IMR-90 (cell line): ENCODE measurements around the gene GNG7.

Experiments
- FOS ChIP-seq: fragments of 150-350 bp; IDR thresholded peaks from 2 replicates; pipeline ENCODE4 v1.6.1; 2016; ENCODE audit warnings: low read depth, low read length
- RAD21 ChIP-seq: IDR thresholded peaks from 2 replicates; pipeline ENCODE4 v1.6.1; 2012; ENCODE audit warnings: low read length, improper control_type of control experiment
- RFX5 ChIP-seq: IDR thresholded peaks from 2 replicates; pipeline ENCODE4 v1.8.0; 2012; ENCODE audit warnings: low read depth, mild to moderate bottlenecking, low read length, moderate library complexity
- TF ChIP-seq, protein P1 (sequence below): conservative IDR thresholded peaks from 2 replicates; pipeline ENCODE4 v1.5.1; 2012; ENCODE audit warnings: mild to moderate bottlenecking, low read depth, low read length, improper control_type of control experiment

DNA sequence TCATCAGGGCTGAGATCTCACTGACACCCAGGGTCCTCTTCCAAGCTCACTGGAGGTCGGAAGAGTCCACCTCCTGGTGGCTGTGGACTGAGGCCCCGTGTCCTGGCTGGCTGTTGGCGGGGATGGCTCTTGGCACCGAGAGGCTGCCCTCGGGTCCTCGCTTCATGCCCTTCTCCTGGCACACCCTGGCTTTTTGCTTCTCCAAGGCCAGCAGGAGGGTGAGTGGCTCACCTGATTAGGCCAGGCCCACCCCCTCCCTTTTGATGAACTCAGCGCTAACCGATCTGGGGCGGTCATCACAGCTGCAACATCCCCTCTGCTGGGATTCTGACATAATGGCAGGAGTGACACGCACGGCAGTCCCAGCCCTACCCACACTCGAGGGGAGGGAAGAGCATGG is 32.9 kb upstream of the GNG7 start:
- TF ChIP-seq, protein P1, sequence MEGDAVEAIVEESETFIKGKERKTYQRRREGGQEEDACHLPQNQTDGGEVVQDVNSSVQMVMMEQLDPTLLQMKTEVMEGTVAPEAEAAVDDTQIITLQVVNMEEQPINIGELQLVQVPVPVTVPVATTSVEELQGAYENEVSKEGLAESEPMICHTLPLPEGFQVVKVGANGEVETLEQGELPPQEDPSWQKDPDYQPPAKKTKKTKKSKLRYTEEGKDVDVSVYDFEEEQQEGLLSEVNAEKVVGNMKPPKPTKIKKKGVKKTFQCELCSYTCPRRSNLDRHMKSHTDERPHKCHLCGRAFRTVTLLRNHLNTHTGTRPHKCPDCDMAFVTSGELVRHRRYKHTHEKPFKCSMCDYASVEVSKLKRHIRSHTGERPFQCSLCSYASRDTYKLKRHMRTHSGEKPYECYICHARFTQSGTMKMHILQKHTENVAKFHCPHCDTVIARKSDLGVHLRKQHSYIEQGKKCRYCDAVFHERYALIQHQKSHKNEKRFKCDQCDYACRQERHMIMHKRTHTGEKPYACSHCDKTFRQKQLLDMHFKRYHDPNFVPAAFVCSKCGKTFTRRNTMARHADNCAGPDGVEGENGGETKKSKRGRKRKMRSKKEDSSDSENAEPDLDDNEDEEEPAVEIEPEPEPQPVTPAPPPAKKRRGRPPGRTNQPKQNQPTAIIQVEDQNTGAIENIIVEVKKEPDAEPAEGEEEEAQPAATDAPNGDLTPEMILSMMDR = no peak
- TF ChIP-seq FOS (no peak), RAD21 (no peak), RFX5 (no peak)
